Measurements from ENCODE around the gene TMEM240.

DNA sequence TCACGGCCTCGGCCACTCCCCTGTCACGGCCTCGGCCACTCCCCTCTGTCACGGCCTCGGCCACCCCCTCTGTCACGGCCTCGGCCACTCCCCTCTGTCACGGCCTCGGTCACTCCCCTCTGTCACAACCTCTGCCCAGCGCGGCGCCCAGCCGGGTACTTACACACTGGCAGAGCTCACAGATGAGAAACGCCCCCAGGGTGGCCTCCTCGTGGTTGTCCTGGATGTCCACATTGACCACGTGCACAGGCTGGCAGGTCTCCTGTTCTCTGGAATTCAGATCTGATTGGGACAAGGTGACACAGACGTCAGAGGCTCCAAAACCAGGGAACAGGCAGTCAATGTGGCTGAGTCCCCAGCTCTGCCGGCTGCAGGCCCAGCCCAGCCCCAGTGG, 3.3 kb upstream of the TMEM240 start:
- TF ChIP-seq, protein P1, sequence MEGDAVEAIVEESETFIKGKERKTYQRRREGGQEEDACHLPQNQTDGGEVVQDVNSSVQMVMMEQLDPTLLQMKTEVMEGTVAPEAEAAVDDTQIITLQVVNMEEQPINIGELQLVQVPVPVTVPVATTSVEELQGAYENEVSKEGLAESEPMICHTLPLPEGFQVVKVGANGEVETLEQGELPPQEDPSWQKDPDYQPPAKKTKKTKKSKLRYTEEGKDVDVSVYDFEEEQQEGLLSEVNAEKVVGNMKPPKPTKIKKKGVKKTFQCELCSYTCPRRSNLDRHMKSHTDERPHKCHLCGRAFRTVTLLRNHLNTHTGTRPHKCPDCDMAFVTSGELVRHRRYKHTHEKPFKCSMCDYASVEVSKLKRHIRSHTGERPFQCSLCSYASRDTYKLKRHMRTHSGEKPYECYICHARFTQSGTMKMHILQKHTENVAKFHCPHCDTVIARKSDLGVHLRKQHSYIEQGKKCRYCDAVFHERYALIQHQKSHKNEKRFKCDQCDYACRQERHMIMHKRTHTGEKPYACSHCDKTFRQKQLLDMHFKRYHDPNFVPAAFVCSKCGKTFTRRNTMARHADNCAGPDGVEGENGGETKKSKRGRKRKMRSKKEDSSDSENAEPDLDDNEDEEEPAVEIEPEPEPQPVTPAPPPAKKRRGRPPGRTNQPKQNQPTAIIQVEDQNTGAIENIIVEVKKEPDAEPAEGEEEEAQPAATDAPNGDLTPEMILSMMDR (conservative IDR thresholded peaks at IDR 0.05; ENCODE audit: low read depth in 2 of 2) = no peak
- TF ChIP-seq STAT1 (IDR thresholded peaks at IDR 0.05; ENCODE audit: unreplicated experiment) (no peak), NANOG (IDR thresholded peaks at IDR 0.05; ENCODE audit: borderline replicate concordance) (no peak), EZH2 (IDR thresholded peaks at IDR 0.05; ENCODE audit: low read depth, unreplicated experiment) (no peak), EZH2phosphoT487 (IDR thresholded peaks at IDR 0.05; ENCODE audit: unreplicated experiment) (no peak), CREB1 (CRISPR knock-in tag; IDR thresholded peaks at IDR 0.05; ENCODE audit: low read depth) (no peak), POLR2AphosphoS5 (IDR thresholded peaks at IDR 0.05; ENCODE audit: low read depth) (no peak), ZNF331 (CRISPR knock-in tag; IDR thresholded peaks at IDR 0.05; ENCODE audit: low read depth) (no peak)
- TF ChIP-seq, protein P2, sequence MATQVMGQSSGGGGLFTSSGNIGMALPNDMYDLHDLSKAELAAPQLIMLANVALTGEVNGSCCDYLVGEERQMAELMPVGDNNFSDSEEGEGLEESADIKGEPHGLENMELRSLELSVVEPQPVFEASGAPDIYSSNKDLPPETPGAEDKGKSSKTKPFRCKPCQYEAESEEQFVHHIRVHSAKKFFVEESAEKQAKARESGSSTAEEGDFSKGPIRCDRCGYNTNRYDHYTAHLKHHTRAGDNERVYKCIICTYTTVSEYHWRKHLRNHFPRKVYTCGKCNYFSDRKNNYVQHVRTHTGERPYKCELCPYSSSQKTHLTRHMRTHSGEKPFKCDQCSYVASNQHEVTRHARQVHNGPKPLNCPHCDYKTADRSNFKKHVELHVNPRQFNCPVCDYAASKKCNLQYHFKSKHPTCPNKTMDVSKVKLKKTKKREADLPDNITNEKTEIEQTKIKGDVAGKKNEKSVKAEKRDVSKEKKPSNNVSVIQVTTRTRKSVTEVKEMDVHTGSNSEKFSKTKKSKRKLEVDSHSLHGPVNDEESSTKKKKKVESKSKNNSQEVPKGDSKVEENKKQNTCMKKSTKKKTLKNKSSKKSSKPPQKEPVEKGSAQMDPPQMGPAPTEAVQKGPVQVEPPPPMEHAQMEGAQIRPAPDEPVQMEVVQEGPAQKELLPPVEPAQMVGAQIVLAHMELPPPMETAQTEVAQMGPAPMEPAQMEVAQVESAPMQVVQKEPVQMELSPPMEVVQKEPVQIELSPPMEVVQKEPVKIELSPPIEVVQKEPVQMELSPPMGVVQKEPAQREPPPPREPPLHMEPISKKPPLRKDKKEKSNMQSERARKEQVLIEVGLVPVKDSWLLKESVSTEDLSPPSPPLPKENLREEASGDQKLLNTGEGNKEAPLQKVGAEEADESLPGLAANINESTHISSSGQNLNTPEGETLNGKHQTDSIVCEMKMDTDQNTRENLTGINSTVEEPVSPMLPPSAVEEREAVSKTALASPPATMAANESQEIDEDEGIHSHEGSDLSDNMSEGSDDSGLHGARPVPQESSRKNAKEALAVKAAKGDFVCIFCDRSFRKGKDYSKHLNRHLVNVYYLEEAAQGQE (IDR thresholded peaks at IDR 0.05; ENCODE audit: unreplicated experiment) = no peak
